GM12873 (cell line): ENCODE data around the gene TRIM29.

Source experiments
- CTCF ChIP-seq: IDR thresholded peaks from 2 replicates; pipeline ENCODE4 v1.5.1; 2012; ENCODE audit warnings: low read depth, mild to moderate bottlenecking, moderate library complexity, low read length, control low read depth; ENCODE audit not compliant: insufficient read depth; ENCODE audit errors: missing control alignments

TRIM29 gene

GRCh38 chr11:120105576-120105975, 32.3 kb downstream of the TRIM29 start:
- no peak for TF ChIP-seq CTCF

- TF ChIP-seq CTCF: no peak
These were observed 33.8 kb downstream of the TRIM29 start for GRCh38 chr11:120104041-120104565.

- TF ChIP-seq CTCF: no peak
These were observed 35.1 kb downstream of the TRIM29 start for GRCh38 chr11:120102864-120103122.

- TF ChIP-seq CTCF: no peak
These were observed 35.7 kb downstream of the TRIM29 start for GRCh38 chr11:120102050-120102863.

- no peak for TF ChIP-seq CTCF
These were observed 39.4 kb downstream of the TRIM29 start for GRCh38 chr11:120098503-120099020.

- TF ChIP-seq CTCF: no peak
These were observed 40.1 kb downstream of the TRIM29 start for GRCh38 chr11:120097721-120098385.
